MM.1S (cell line): ENCODE measurements around the gene SH3BP2.

ENCODE experiments used
- DNase-seq: peaks from one replicate; pipeline ENCODE4 v3.0.0-alpha.2; 2015
- H2AFZ ChIP-seq: fragments of 300-600 bp; sonication (generic); 2 replicates; pipeline ENCODE4 v1.6.0; 2016; ENCODE audit warnings: antibody characterized with exemption, low read length
- H3F3A ChIP-seq: fragments of 300-600 bp; sonication (generic); 2 replicates; pipeline ENCODE4 v1.6.1; 2016; ENCODE audit warnings: mild to moderate bottlenecking, antibody characterized with exemption, low read length, moderate library complexity, mixed read lengths; ENCODE audit not compliant: insufficient read depth
- H3K27ac ChIP-seq: fragments of 300-600 bp; sonication (generic); 2 replicates; pipeline ENCODE4 v1.5.1; 2016; ENCODE audit warnings: mild to moderate bottlenecking, low read length
- H3K27me3 ChIP-seq: fragments of 300-600 bp; sonication (generic); replicated peaks from 2 replicates; pipeline ENCODE4 v1.6.0; 2016; ENCODE audit warnings: low read length; ENCODE audit not compliant: insufficient read depth
- H3K36me3 ChIP-seq: fragments of 300-600 bp; sonication (generic); replicated peaks from 2 replicates; pipeline ENCODE4 v1.6.1; 2016; ENCODE audit warnings: mild to moderate bottlenecking, low read length, mixed read lengths; ENCODE audit not compliant: insufficient read depth
- H3K4me1 ChIP-seq: fragments of 300-600 bp; sonication (generic); 2 replicates; pipeline ENCODE4 v1.6.1; 2016; ENCODE audit warnings: low read length, mixed read lengths
- H3K4me2 ChIP-seq: fragments of 300-600 bp; sonication (generic); 2 replicates; pipeline ENCODE4 v1.6.0; 2016; ENCODE audit warnings: low read depth, low read length
- H3K4me3 ChIP-seq: fragments of 300-600 bp; sonication (generic); 2 replicates; pipeline ENCODE4 v1.5.1; 2016; ENCODE audit warnings: low read length, mixed read lengths
- H3K79me2 ChIP-seq: fragments of 300-600 bp; sonication (generic); 2 replicates; pipeline ENCODE4 v1.6.1; 2016; ENCODE audit warnings: mixed run types, low read length, mixed read lengths
- H3K9ac ChIP-seq: fragments of 300-600 bp; sonication (generic); 2 replicates; pipeline ENCODE4 v1.6.1; 2016; ENCODE audit warnings: low read length, mixed read lengths
- H3K9me2 ChIP-seq: fragments of 300-600 bp; sonication (generic); replicated peaks from 2 replicates; pipeline ENCODE4 v1.6.1; 2016; ENCODE audit warnings: mild to moderate bottlenecking, low read length, mixed read lengths; ENCODE audit not compliant: insufficient read depth
- H3K9me3 ChIP-seq: fragments of 300-600 bp; sonication (generic); replicated peaks from 2 replicates; pipeline ENCODE4 v1.6.1; 2016; ENCODE audit warnings: mild to moderate bottlenecking, low read length, mixed read lengths; ENCODE audit not compliant: insufficient read depth
- H4K20me1 ChIP-seq: fragments of 300-600 bp; sonication (generic); 2 replicates; pipeline ENCODE4 v1.6.1; 2016; ENCODE audit warnings: mild to moderate bottlenecking, low read length, moderate library complexity, mixed read lengths; ENCODE audit not compliant: insufficient read depth
- CTCF ChIP-seq: fragments of 300-600 bp; sonication (generic); IDR thresholded peaks from 2 replicates; pipeline ENCODE4 v1.5.1; 2016; ENCODE audit warnings: antibody characterized with exemption, low read length, mixed read lengths
- EZH2 ChIP-seq: fragments of 300-600 bp; sonication (generic); optimal IDR thresholded peaks from 2 replicates; pipeline ENCODE3; 2017; ENCODE audit warnings: low read depth, mild to moderate bottlenecking, antibody characterized with exemption, low read length, mixed read lengths
- EZH2phosphoT487 ChIP-seq: fragments of 300-600 bp; sonication (generic); IDR thresholded peaks from 2 replicates; pipeline ENCODE4 v1.6.1; 2018; ENCODE audit warnings: antibody characterized with exemption, low read length

SH3BP2 gene

GRCh38 chr4:2755821-2756690 lies 36.8 kb upstream of the SH3BP2 start, which contains the start of gene TNIP2:
TSS of gene TNIP2 (minus strand) at chr4:2756336. CDS start at chr4:2756289, 47 bp downstream.
- H3K27ac ChIP-seq = peak within 1 kb of the TSS; percentile 63; the same call in 1 of the 2 replicates

GRCh38 chr4:2756691-2757350 lies 36.1 kb upstream of the SH3BP2 start:
- H3K4me1 ChIP-seq = peaks cover 8% of the 10 kb centered on the region; the same call in 1 of the 2 replicates
- H3K9me2 ChIP-seq = no peaks in the 10 kb centered on the region
- H3K9me3 ChIP-seq = no peaks in the 10 kb centered on the region
- peak overlapping the region; percentile 51 for H3K4me3 ChIP-seq
- no peak for DNase-seq
- peak overlapping the region; percentile 86 for H3K4me2 ChIP-seq
- no peak for TF ChIP-seq CTCF
- no peak for TF ChIP-seq EZH2phosphoT487
- TF ChIP-seq EZH2 = no peak
- H3K36me3 ChIP-seq = no peaks in the 10 kb centered on the region
- H3K79me2 ChIP-seq = peaks cover 38% of the 10 kb centered on the region
- no peak overlapping the region for H3K27ac ChIP-seq
- H2AFZ ChIP-seq = peak overlapping the region; percentile 84
- no peaks in the 10 kb centered on the region for H3F3A ChIP-seq
- no peak overlapping the region for H3K9ac ChIP-seq
- no peaks in the 10 kb centered on the region for H3K27me3 ChIP-seq
- no peaks in the 10 kb centered on the region for H4K20me1 ChIP-seq

More at GRCh38 chr4:2755821-2756690, 36.8 kb upstream of the SH3BP2 start, which contains the start of gene TNIP2:
- Histone ChIP-seq H3F3A (no peaks in the 10 kb centered on the region), H3K9me3 (no peaks in the 10 kb centered on the region), H3K9ac (peak within 1 kb of the TSS; percentile 78), H4K20me1 (no peaks in the 10 kb centered on the region), H3K27me3 (no peaks in the 10 kb centered on the region), H3K36me3 (no peaks in the 10 kb centered on the region), H3K9me2 (no peaks in the 10 kb centered on the region), H3K4me3 (peak within 1 kb of the TSS; percentile 91), H2AFZ (peak within 1 kb of the TSS; percentile 84), H3K4me2 (peak within 1 kb of the TSS; percentile 86), H3K4me1 (peaks cover 8% of the 10 kb centered on the region; the same call in 1 of the 2 replicates), H3K79me2 (peaks cover 43% of the 10 kb centered on the region)
- TF ChIP-seq EZH2 = no peak
- TF ChIP-seq CTCF = no peak
- no peak for TF ChIP-seq EZH2phosphoT487
- DNase-seq = peak; percentile 79

GRCh38 chr4:2757426-2757825 lies 35.5 kb upstream of the SH3BP2 start:
- Histone ChIP-seq H2AFZ (no peak overlapping the region), H3K27ac (no peak overlapping the region), H3K9ac (no peak overlapping the region), H3K9me3 (no peaks in the 10 kb centered on the region), H3K27me3 (no peaks in the 10 kb centered on the region), H3K79me2 (peaks cover 32% of the 10 kb centered on the region), H3F3A (no peaks in the 10 kb centered on the region), H3K4me3 (no peak overlapping the region), H3K4me2 (no peak overlapping the region), H3K9me2 (no peaks in the 10 kb centered on the region), H4K20me1 (no peaks in the 10 kb centered on the region), H3K4me1 (peaks cover 8% of the 10 kb centered on the region; the same call in 1 of the 2 replicates), H3K36me3 (no peaks in the 10 kb centered on the region)
- TF ChIP-seq CTCF (no peak), EZH2 (no peak), EZH2phosphoT487 (no peak)
- no peak for DNase-seq
